ENCODE results near the gene TMEM273.

The TMEM273 gene, protein sequence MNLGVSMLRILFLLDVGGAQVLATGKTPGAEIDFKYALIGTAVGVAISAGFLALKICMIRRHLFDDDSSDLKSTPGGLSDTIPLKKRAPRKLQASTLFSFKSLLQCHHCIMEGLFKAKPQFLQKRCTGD

DNA sequence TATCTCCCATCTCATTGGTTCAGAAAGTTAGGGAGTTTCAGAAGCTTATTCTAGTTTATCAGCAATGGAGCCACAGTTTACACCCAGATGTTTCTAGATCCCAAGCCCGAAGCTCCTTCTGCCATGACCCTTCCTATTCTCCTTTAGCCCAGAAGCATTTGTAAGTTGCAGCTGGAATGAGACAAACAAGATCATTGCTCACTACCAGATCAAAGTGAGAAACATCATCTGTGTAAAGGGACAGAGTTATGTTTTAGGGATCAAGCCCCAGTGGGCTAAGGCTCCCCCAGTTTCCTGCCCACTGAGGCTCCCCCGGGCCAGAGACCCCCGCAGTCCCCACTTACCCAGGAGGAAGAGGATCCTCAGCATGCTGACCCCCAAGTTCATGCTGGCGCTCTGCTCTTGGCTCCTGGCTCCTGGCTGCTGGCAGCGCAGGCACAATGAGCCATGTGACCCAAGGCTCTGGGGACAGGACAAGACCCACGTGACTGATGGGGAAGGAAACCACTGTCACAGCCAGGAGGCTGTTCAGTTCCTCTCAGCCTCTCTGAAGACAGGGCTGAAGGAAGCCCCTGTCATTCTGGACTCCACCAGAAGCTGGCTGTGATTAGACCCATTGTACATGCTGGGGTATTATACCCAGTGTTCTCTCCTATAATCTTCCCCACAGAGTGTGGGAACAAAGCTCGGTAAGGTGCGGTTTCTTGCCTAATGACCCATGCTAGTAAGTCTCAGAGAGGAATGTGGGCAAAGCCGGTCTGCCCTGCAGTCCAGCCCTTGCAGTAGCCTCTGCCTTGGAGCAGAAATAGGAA lies at the start of gene TMEM273:
Gene TMEM273, minus strand, starts transcription at position 442 of the 812 bp plus-strand sequence. Its CDS starts 55 bp downstream, at position 387.
- no peaks in the 10 kb centered on the region for H3K9me3 Mint-ChIP-seq
- no peak within 1 kb of the TSS for H3K4me3 Mint-ChIP-seq
- no peak within 1 kb of the TSS for H3K27ac Mint-ChIP-seq
- TF ChIP-seq, protein P1, sequence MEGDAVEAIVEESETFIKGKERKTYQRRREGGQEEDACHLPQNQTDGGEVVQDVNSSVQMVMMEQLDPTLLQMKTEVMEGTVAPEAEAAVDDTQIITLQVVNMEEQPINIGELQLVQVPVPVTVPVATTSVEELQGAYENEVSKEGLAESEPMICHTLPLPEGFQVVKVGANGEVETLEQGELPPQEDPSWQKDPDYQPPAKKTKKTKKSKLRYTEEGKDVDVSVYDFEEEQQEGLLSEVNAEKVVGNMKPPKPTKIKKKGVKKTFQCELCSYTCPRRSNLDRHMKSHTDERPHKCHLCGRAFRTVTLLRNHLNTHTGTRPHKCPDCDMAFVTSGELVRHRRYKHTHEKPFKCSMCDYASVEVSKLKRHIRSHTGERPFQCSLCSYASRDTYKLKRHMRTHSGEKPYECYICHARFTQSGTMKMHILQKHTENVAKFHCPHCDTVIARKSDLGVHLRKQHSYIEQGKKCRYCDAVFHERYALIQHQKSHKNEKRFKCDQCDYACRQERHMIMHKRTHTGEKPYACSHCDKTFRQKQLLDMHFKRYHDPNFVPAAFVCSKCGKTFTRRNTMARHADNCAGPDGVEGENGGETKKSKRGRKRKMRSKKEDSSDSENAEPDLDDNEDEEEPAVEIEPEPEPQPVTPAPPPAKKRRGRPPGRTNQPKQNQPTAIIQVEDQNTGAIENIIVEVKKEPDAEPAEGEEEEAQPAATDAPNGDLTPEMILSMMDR (IDR thresholded peaks at IDR 0.05; ENCODE audit: unreplicated experiment in 3 of 3) = no peak
- H3K36me3 Mint-ChIP-seq (ENCODE audit: low read depth) = no peaks in the 10 kb centered on the region
- no peaks in the 10 kb centered on the region for H3K4me1 Mint-ChIP-seq
- H3K27me3 Mint-ChIP-seq (ENCODE audit: low read depth) = no peaks in the 10 kb centered on the region

DNA sequence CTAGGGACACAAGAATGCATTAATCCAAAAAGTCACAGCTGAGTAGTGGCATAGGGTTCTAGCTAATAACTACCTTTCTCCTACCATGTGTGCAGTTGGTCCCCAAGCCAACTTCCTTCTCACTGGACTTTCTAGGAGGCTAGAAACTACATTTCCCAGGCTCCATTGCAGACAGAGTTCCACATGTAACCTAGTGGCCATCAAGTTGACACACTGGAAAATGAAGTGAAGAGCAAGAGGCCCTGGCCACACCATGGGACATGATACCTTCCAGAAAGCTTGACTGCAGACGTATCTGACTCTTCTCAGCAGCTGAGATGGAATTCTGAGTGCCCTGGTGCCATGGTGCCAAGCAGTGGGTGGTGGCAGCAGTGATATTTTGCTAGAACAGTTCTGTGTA lies 49.8 kb upstream of the TMEM273 start:
- Mint-ChIP-seq H3K4me1 (no peaks in the 10 kb centered on the region), H3K36me3 (ENCODE audit: low read depth) (no peaks in the 10 kb centered on the region), H3K4me3 (no peak overlapping the region), H3K27ac (no peak overlapping the region), H3K27me3 (ENCODE audit: low read depth) (no peaks in the 10 kb centered on the region), H3K9me3 (no peaks in the 10 kb centered on the region)
- TF ChIP-seq, protein P1 (IDR thresholded peaks at IDR 0.05; ENCODE audit: unreplicated experiment in 3 of 3) = no peak

DNA sequence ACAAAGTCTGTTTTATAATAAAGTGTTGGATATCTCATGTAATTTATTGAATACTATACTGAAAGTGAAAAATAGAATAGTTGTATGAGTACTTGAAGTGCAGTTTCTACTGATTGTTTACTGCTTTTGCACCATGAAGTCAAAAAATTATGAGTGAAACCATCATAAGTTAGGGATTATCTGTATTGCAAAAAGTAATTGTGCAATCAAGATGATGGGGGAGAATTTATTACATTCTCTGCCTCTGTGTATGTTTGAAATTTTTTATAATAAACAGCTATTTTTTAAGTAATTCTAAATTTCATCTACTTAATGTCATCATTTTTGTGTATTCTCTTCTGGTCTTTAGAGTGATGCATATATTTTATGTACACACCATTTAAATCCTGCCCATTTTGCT lies 47.2 kb upstream of the TMEM273 start:
- TF ChIP-seq, protein P1 (IDR thresholded peaks at IDR 0.05; ENCODE audit: unreplicated experiment in 3 of 3) = no peak
- Mint-ChIP-seq H3K27ac (no peak overlapping the region), H3K36me3 (ENCODE audit: low read depth) (no peaks in the 10 kb centered on the region), H3K9me3 (no peaks in the 10 kb centered on the region), H3K4me3 (no peak overlapping the region), H3K27me3 (ENCODE audit: low read depth) (no peaks in the 10 kb centered on the region), H3K4me1 (no peaks in the 10 kb centered on the region)

DNA sequence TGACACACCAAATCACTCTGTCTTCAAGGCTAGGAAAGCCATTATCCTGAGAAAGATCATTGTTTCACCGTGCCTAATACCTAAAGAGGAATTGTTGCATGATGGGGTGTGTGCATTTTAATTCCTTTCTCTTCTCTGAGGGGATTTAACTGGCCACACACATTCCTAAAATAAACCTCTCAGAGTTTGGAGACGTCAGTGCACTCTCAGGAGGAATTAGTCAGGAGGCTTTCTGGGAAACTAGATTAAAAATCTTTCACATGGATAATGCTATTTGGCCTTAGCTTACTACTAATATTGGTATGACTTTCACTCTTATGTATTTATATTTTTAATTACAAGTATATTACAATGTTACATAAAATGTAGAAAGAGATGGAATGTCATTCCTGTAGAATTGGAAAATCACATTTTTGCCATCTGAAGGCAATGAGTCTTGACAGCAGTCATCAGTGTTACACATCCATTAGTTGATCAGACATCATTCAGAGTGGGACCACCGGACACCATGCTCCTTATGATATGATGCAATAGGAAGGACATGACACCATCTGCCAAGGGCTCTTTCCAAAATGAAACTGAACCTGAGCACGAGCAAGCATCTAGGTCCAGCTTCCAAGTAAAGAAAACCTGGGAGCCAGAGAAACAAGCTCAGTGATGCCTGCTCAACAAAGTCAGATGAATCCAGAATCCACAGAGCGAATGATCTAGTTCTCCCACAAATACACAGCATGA lies 43.1 kb upstream of the TMEM273 start:
- no peaks in the 10 kb centered on the region for H3K36me3 Mint-ChIP-seq (ENCODE audit: low read depth)
- H3K27ac Mint-ChIP-seq = no peak overlapping the region
- TF ChIP-seq, protein P1 (IDR thresholded peaks at IDR 0.05; ENCODE audit: unreplicated experiment in 3 of 3) = no peak
- no peaks in the 10 kb centered on the region for H3K4me1 Mint-ChIP-seq
- no peaks in the 10 kb centered on the region for H3K27me3 Mint-ChIP-seq (ENCODE audit: low read depth)
- H3K9me3 Mint-ChIP-seq = no peaks in the 10 kb centered on the region
- no peak overlapping the region for H3K4me3 Mint-ChIP-seq

DNA sequence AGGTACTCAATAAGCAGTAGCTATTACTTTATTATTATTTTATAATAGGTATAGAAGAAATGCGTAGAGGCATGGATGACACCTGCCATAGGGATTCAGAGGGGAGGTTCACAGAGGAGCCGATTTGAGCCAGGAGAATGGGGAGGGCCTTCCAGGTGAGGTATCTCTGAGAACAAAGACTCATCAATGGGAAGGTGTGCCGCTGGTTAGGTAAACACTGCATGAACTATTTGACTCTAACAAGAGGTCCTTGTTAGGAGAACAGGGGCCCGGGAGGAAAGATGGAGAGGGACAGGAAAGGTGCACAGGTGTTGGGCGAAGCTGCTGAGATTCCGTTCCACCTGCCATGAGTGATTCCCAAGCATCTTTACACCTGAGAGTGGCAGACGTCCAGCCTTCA lies 41.8 kb upstream of the TMEM273 start:
- Mint-ChIP-seq H3K9me3 (no peaks in the 10 kb centered on the region), H3K4me3 (no peak overlapping the region), H3K27ac (no peak overlapping the region), H3K27me3 (ENCODE audit: low read depth) (no peaks in the 10 kb centered on the region), H3K4me1 (no peaks in the 10 kb centered on the region), H3K36me3 (ENCODE audit: low read depth) (no peaks in the 10 kb centered on the region)
- TF ChIP-seq, protein P1 (IDR thresholded peaks at IDR 0.05; ENCODE audit: unreplicated experiment in 3 of 3) = no peak

All from nephron (organoid).